ENCODE measurements around the gene FBXO15. TPM values are rescaled to one million over a fixed set of nuclear protein-coding genes. Genes with fewer than 3 reads are reported as not detected.

FBXO15 gene
- total and polyA plus RNA-seq, 12 donors = 0.93 to 8.7 (median 2.8) TPM

GRCh38 chr18:74092922-74093321 lies 54.7 kb downstream of the FBXO15 start:
- Histone ChIP-seq H3K27me3 (no peaks in the 10 kb centered on the region), H3K36me3 (replicated peaks in 1 of 2) (no peaks in the 10 kb centered on the region), H3K9me3 (replicated peaks in 1 of 3) (no peaks in the 10 kb centered on the region), H3K4me3 (no peak overlapping the region), H3K27ac (no peak overlapping the region), H3K4me1 (replicated peaks in 1 of 2) (no peaks in the 10 kb centered on the region)
- 83 to 93% (median 89%) methylated on average over 2 to 3 of the region's 3 CpGs for WGBS, 4 donors
- TF ChIP-seq POLR2A (IDR thresholded peaks at IDR 0.05) (no peak), CTCF (IDR thresholded peaks at IDR 0.05) (no peak)
- intact Hi-C loops (cut with DNase I) = no loop called here
- DNase-seq = no peak

GRCh38 chr18:74084184-74084855 lies 63.3 kb downstream of the FBXO15 start:
- Histone ChIP-seq H3K4me1 (replicated peaks in 1 of 2) (no peaks in the 10 kb centered on the region), H3K4me3 (no peak overlapping the region), H3K27ac (no peak overlapping the region), H3K9me3 (replicated peaks in 1 of 3) (no peaks in the 10 kb centered on the region), H3K27me3 (no peaks in the 10 kb centered on the region), H3K36me3 (replicated peaks in 1 of 2) (no peaks in the 10 kb centered on the region)
- intact Hi-C loops (cut with DNase I) = no loop called here
- WGBS, 4 donors = 87 to 95% (median 88%) methylated on average over 9 of the region's 9 CpGs
- TF ChIP-seq CTCF (IDR thresholded peaks at IDR 0.05) (no peak), POLR2A (IDR thresholded peaks at IDR 0.05) (no peak)
- no peak for DNase-seq

- intact Hi-C loops (cut with DNase I) = no loop called here
- Histone ChIP-seq H3K4me3 (no peak overlapping the region), H3K27me3 (no peaks in the 10 kb centered on the region), H3K27ac (no peak overlapping the region), H3K9me3 (replicated peaks in 1 of 3) (no peaks in the 10 kb centered on the region), H3K36me3 (replicated peaks in 1 of 2) (no peaks in the 10 kb centered on the region), H3K4me1 (replicated peaks in 1 of 2) (no peaks in the 10 kb centered on the region)
- WGBS, 4 donors = 53 to 84% (median 57%) methylated on average over 3 of the region's 3 CpGs
- DNase-seq = no peak
- TF ChIP-seq CTCF (IDR thresholded peaks at IDR 0.05) (no peak), POLR2A (IDR thresholded peaks at IDR 0.05) (no peak)
Measured at GRCh38 chr18:74083557-74083952, 64.1 kb downstream of the FBXO15 start.

- intact Hi-C loops (cut with DNase I) = no loop called here
- no peak overlapping the region for H3K4me3 ChIP-seq
- DNase-seq = no peak
- no peaks in the 10 kb centered on the region for H3K36me3 ChIP-seq (replicated peaks in 1 of 2)
- no peaks in the 10 kb centered on the region for H3K4me1 ChIP-seq (replicated peaks in 1 of 2)
- H3K9me3 ChIP-seq (replicated peaks in 1 of 3) = no peaks in the 10 kb centered on the region
- 52 to 66% (median 57%) methylated on average over 14 to 18 of the region's 18 CpGs for WGBS, 4 donors
- TF ChIP-seq POLR2A (IDR thresholded peaks at IDR 0.05) (no peak), CTCF (IDR thresholded peaks at IDR 0.05) (no peak)
- no peak overlapping the region for H3K27ac ChIP-seq
- H3K27me3 ChIP-seq = no peaks in the 10 kb centered on the region
Measured at GRCh38 chr18:74082742-74083556, 64.7 kb downstream of the FBXO15 start.

Measured in adrenal gland (tissue), 12 donors.